Stimulated activated CD4-positive, alpha-beta T cell treated with anti-CD3 and anti-CD28 coated beads, Interleukin-1b, Interleukin-23, amount 100 ng/mL, for 4 hours (primary cell): ENCODE data around the gene ATG2A.
"Not testable (repeated sequence)": the region's sequence is repeated elsewhere in the genome, so short reads cannot be mapped to it uniquely, and the experiment has no call there.

ENCODE experiments used
- DNase-seq, 2 donors: peaks; one replicate each; pipeline ENCODE4 v3.0.0-alpha.2; 2020; ENCODE audit warnings: low read depth in 2 of 2

Gene ATG2A

GRCh38 chr11:64854534-64855502, 62.2 kb downstream of the ATG2A start:
- DNase-seq: no peak

DNA sequence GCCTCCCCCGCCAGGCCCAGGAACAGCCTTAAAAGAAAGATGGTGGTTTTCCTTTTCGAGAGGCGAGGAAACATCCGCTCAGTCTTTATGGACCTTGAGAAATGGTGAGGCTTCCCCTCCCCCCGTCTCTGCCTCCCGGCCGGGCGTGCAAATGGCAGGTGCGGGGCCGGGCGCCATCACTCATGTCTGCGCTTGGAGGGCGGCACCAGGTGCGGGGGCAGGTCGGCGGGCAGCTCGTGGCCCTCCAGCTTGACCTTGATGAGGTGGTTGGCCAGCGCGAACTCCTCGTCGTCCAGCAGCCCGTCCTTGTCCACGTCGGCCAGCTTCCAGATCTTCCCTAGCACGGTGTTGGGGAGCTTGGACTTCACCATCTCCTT, 62.9 kb downstream of the ATG2A start:
- no peak for DNase-seq

DNA sequence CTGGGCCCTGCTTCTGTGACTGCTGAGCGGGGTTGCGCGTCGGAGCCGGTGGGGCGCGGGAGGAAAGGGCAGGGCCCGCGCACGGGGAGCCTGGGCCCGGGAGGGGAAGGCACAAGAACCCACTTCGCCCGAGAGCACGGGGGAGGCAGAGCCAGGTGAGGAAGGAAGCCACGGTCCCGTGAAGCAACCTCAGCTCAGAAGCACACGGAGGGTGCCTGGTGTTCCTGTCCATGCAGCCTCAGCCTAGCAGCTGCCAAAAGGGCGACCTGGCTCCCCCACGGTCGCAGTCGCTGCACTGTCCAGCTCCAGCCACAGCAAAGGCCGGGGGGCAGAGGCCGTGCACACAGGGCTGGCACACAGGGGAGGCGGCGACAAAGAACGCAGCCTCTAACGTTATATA, 63.3 kb downstream of the ATG2A start:
- no peak for DNase-seq

DNA sequence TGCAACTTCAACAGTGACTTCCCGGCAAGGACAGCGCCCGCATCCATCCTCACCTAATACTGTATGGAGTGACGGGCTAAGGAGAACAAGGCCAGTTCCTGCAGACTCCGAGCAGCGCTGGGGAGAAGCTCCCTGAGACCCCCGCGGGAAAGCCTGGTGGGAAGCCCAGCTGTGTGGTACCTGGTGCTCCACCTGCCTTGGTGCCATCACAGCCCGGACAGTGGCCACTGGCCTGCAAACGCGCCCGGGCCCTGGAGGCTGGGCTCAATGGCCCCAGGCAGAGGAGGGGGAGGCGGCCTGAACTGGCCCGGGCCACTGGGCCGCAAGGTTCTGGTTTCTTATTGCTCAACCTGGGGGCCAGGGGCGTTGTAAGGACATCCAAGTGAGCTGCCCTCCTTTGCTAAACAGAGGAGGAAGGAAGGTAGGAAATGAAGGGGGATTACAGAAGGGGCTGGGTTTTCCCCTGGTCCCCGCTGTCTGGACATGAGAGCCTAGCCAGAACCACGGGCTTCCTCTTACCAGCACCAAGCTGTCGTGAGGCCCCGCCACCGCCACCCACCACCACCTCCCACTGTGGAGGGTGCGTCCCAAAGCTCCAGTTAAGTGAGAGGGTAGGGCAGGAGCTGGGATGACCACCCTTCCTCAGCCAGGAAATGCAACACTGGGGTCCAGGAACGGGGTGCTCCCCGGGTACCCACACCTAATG, 64.1 kb downstream of the ATG2A start:
- DNase-seq: no peak

DNA sequence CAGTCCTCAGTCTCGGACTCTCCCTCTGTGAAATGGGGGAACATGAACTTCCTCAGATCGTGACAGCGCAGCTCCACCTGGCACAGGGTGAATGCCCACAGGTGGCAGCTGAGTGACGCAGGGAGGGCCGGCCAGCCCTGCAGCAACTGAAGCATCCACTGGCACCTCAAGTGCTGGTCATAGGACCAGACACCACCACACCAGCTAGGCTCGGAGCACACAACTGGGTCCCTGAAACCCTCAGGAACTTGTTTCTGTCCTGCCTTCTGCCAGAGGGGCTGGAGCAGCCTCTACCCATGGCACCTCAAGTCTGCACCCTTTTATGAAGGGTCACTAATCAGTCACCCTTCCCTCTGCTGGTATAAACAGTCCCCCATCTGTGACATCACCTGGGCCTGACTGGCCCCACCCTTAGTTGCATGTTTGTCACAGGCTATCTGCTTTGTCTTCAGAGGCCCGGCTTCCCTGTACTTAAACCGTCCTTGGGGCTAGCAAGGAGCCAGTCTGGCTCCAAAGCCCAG, 65.1 kb downstream of the ATG2A start:
- DNase-seq: no peak

- DNase-seq: no peak
Measured at GRCh38 chr11:64850979-64851567, 65.9 kb downstream of the ATG2A start.

- DNase-seq: no peak
Measured at GRCh38 chr11:64849598-64850356, 67.2 kb downstream of the ATG2A start.

- no peak for DNase-seq
Measured at GRCh38 chr11:64848826-64849597, 68.0 kb downstream of the ATG2A start.

DNA sequence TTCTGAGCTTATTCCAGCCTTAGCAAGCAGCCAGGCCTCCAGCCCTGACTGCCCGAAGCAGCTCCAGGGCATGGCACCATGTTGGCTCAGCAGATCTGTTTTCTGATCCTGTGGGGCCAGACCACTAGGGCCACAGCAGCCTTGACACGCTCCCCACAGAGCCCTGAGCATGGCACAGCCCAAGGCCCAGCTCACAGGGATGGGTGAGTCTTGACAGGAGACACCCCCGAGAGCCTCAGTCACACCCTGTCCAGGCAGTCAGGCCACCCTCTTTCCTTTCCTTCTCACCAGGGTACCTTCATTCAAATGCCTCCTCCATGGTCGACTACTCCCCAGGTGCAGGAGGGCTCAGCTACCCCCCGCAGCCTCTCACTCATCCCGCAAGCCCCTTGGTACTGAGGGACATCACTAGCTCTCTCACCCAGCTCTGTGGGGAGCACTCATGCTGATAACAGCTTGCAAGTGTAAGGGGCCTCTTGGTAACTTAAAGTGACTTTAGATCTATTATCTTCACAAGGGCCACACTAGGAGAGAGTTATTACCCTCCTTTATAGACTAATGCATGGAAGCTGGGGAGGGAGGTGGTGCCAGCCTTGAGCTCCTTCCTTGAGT, 68.7 kb downstream of the ATG2A start:
- DNase-seq: no peak

GRCh38 chr11:64846998-64847666, 69.9 kb downstream of the ATG2A start:
- peak; percentile 96 to 97 for DNase-seq

- not testable (repeated sequence) for DNase-seq
Measured at GRCh38 chr11:64845776-64846129, 71.3 kb downstream of the ATG2A start.

DNA sequence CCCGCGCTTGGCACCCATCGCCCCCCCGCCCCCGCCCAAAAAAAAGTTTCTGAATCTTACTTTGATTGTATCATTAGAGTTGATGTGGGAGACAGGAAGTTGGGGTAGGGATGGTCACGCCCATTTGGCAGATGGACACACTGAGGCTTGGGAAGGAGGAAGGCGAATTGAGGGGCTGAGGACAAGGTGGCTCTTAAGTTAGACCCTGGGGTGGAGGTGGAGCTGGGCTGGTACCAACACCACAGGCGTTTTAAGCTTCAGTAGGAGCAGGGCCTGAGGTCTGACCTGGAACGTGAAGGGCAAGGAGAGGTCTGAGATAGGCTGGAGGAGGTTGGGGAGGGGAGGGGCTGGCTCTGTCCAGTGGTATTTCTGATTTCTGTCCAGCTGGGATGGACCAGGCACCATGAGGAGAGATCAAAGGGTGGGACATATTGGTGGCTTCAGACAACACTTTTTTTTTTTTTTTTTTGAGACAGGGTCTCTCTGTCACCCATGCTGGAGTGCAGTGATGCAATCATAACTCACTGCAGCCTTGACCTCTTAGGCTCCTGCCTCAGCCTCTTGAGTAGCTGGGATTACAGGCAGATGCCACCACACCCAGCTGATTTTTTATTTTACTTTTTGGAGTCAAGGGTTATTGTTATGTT, 71.8 kb downstream of the ATG2A start:
- DNase-seq: no peak
